ENCODE measurements around the gene HIPK1.
"Not testable (repeated sequence)": the region's sequence is repeated elsewhere in the genome, so short reads cannot be mapped to it uniquely, and the experiment has no call there.

Gene HIPK1

GRCh38 chr1:114019724-114020123 is 90.6 kb downstream of the HIPK1 start:
- not testable (repeated sequence) for DNase-seq

- no peak for DNase-seq
Observed at GRCh38 chr1:114021665-114022099, 92.6 kb downstream of the HIPK1 start.

GRCh38 chr1:114022877-114023276 is 93.8 kb downstream of the HIPK1 start:
- no peak for DNase-seq

GRCh38 chr1:114023377-114023776 is 94.3 kb downstream of the HIPK1 start:
- no peak for DNase-seq

- DNase-seq: no peak
Observed at GRCh38 chr1:114024049-114024448, 94.9 kb downstream of the HIPK1 start.

GRCh38 chr1:114025609-114026401 is 96.7 kb downstream of the HIPK1 start:
- DNase-seq: no peak

- no peak for DNase-seq
Observed at GRCh38 chr1:114026797-114027196, 97.7 kb downstream of the HIPK1 start.

Data from stimulated activated CD4-positive, alpha-beta T cell treated with anti-CD3 and anti-CD28 coated beads, Interleukin-1b, Interleukin-23, amount 100 ng/mL, for 48 hours (primary cell).